H9 (cell line): ENCODE data around the gene ST8SIA6. TPM values are rescaled to one million over a fixed set of nuclear protein-coding genes. Genes with fewer than 3 reads are reported as not detected.

Experiments
- DNase-seq: peaks from one replicate; pipeline ENCODE4 v3.0.0-alpha.2; 2017
- H2AFZ ChIP-seq: one replicate; pipeline ENCODE4 v1.6.1; 2013; ENCODE audit warnings: mild to moderate bottlenecking, low read length, control low read depth, moderate library complexity
- H2AK5ac ChIP-seq: 2 replicates; pipeline ENCODE4 v1.6.1; 2013; ENCODE audit warnings: low read length, control low read depth, mixed read lengths; ENCODE audit not compliant: insufficient read length
- H2BK120ac ChIP-seq: one replicate; pipeline ENCODE4 v1.6.1; 2013; ENCODE audit warnings: low read depth, mild to moderate bottlenecking, low read length, control low read depth, inconsistent platforms; ENCODE audit not compliant: poor library complexity, severe bottlenecking
- H2BK12ac ChIP-seq: 2 replicates; pipeline ENCODE4 v1.6.1; 2013; ENCODE audit warnings: low read length, control low read depth, mixed read lengths, low read depth; ENCODE audit not compliant: insufficient read length
- H2BK15ac ChIP-seq: 2 replicates; pipeline ENCODE4 v1.6.1; 2013; ENCODE audit warnings: low read depth, low read length, control low read depth
- H2BK20ac ChIP-seq: one replicate; pipeline ENCODE4 v1.6.1; 2013; ENCODE audit warnings: low read depth, mild to moderate bottlenecking, low read length, control low read depth, inconsistent platforms; ENCODE audit not compliant: poor library complexity, severe bottlenecking
- H2BK5ac ChIP-seq: 2 replicates; pipeline ENCODE4 v1.6.1; 2013; ENCODE audit warnings: low read length, control low read depth, mixed read lengths; ENCODE audit not compliant: insufficient read length
- H3K14ac ChIP-seq: 2 replicates; pipeline ENCODE4 v1.6.1; 2013; ENCODE audit warnings: low read length, control low read depth; ENCODE audit not compliant: insufficient read depth
- H3K18ac ChIP-seq: 2 replicates; pipeline ENCODE4 v1.6.1; 2013; ENCODE audit warnings: low read depth, mild to moderate bottlenecking, mixed read lengths, low read length, control low read depth; ENCODE audit not compliant: insufficient read length
- H3K23ac ChIP-seq: 2 replicates; pipeline ENCODE4 v1.6.1; 2013; ENCODE audit warnings: low read length, control low read depth, mixed read lengths, low read depth; ENCODE audit not compliant: insufficient read length
- H3K23me2 ChIP-seq: 2 replicates; pipeline ENCODE4 v1.6.1; 2013; ENCODE audit warnings: low read depth, mild to moderate bottlenecking, mixed read lengths, low read length, control low read depth; ENCODE audit not compliant: insufficient read length, poor library complexity, severe bottlenecking
- H3K27ac ChIP-seq: 2 replicates; pipeline ENCODE4 v1.5.1; 2013; ENCODE audit warnings: low read length, control low read depth, mixed read lengths, low read depth; ENCODE audit not compliant: insufficient read length
- H3K27me3 ChIP-seq: 2 replicates; pipeline ENCODE4 v1.6.1; 2013; ENCODE audit warnings: low read length, control low read depth, inconsistent platforms; ENCODE audit not compliant: insufficient read depth
- H3K4ac ChIP-seq: 2 replicates; pipeline ENCODE4 v1.6.1; 2013; ENCODE audit warnings: low read depth, mild to moderate bottlenecking, control low read depth, inconsistent platforms, low read length, moderate library complexity
- H3K4me1 ChIP-seq: 2 replicates; pipeline ENCODE4 v1.6.1; 2013; ENCODE audit warnings: low read length, control low read depth, inconsistent platforms; ENCODE audit not compliant: insufficient read depth
- H3K4me2 ChIP-seq: 2 replicates; pipeline ENCODE4 v1.6.1; 2013; ENCODE audit warnings: low read length, control low read depth, mixed read lengths; ENCODE audit not compliant: insufficient read length, insufficient read depth
- H3K56ac ChIP-seq: 2 replicates; pipeline ENCODE4 v1.6.1; 2013; ENCODE audit warnings: low read depth, mild to moderate bottlenecking, mixed read lengths, low read length, control low read depth; ENCODE audit not compliant: insufficient read length
- H3K79me1 ChIP-seq: 2 replicates; pipeline ENCODE4 v1.6.1; 2013; ENCODE audit warnings: low read depth, mild to moderate bottlenecking, moderate library complexity, low read length, control low read depth, inconsistent platforms; ENCODE audit not compliant: insufficient read depth, poor library complexity, severe bottlenecking
- H3K79me2 ChIP-seq: 2 replicates; pipeline ENCODE4 v1.6.1; 2013; ENCODE audit warnings: low read length, control low read depth, inconsistent platforms; ENCODE audit not compliant: insufficient read depth
- H3K9ac ChIP-seq: 2 replicates; pipeline ENCODE4 v1.6.1; 2013; ENCODE audit warnings: low read length, control low read depth, mixed read lengths; ENCODE audit not compliant: insufficient read length; ENCODE audit errors: extremely low read depth
- H3K9me3 ChIP-seq: one replicate; pipeline ENCODE4 v1.6.1; 2013; ENCODE audit warnings: low read depth, low read length, inconsistent platforms; ENCODE audit not compliant: control insufficient read depth
- H3T11ph ChIP-seq: one replicate; pipeline ENCODE4 v1.6.1; 2013; ENCODE audit warnings: mild to moderate bottlenecking, low read length, control low read depth, inconsistent platforms
- H4K20me1 ChIP-seq: one replicate; pipeline ENCODE4 v1.6.1; 2013; ENCODE audit not compliant: control insufficient read depth, insufficient read length, insufficient read depth
- H4K5ac ChIP-seq: 2 replicates; pipeline ENCODE4 v1.6.1; 2013; ENCODE audit warnings: low read depth, mild to moderate bottlenecking, mixed read lengths, low read length, control low read depth; ENCODE audit not compliant: insufficient read length
- H4K8ac ChIP-seq: replicated peaks from 2 replicates; pipeline ENCODE4 v1.6.1; 2013; ENCODE audit warnings: low read length, control low read depth, mixed read lengths, low read depth; ENCODE audit not compliant: insufficient read length
- H4K91ac ChIP-seq: 2 replicates; pipeline ENCODE4 v1.6.1; 2013; ENCODE audit warnings: low read depth, mild to moderate bottlenecking, moderate library complexity, mixed read lengths, low read length, control low read depth; ENCODE audit not compliant: insufficient read length
- H3K27ac Mint-ChIP-seq, 3 experiments: 2 replicates in 2 of 3; 3 replicates in 1 of 3; pipeline ENCODE4 v1.8.0; 2020 to 2021; ENCODE audit warnings: mixed read lengths in 3 of 3, mild to moderate bottlenecking in 1 of 3, moderate library complexity in 1 of 3
- H3K27me3 Mint-ChIP-seq: 2 replicates; pipeline ENCODE4 v1.8.0; 2021; ENCODE audit warnings: low read depth, mild to moderate bottlenecking, moderate library complexity, mixed read lengths
- H3K36me3 Mint-ChIP-seq, 3 experiments: 2 replicates in 2 of 3; 3 replicates in 1 of 3; pipeline ENCODE4 v1.8.0; 2020 to 2021; ENCODE audit warnings: low read depth in 3 of 3, mixed read lengths in 3 of 3; ENCODE audit not compliant: insufficient read depth in 1 of 3
- H3K4me1 Mint-ChIP-seq, 2 experiments: 2 replicates each; pipeline ENCODE4 v1.8.0; 2020; ENCODE audit warnings: mixed read lengths in 2 of 2
- H3K4me3 Mint-ChIP-seq, 2 experiments: 2 replicates in 1 of 2; 3 replicates in 1 of 2; pipeline ENCODE4 v1.8.0; 2020 to 2021; ENCODE audit warnings: mild to moderate bottlenecking in 2 of 2, mixed read lengths in 2 of 2, moderate library complexity in 1 of 2
- H3K9me3 Mint-ChIP-seq, 2 experiments: 2 replicates in 1 of 2; 3 replicates in 1 of 2; pipeline ENCODE4 v1.8.0; 2020; ENCODE audit warnings: mild to moderate bottlenecking in 2 of 2, mixed read lengths in 2 of 2, moderate library complexity in 1 of 2
- CTCF ChIP-seq: fragments of 200-600 bp; sonication (generic); conservative IDR thresholded peaks from 3 replicates; pipeline ENCODE4 v1.8.0; 2021; ENCODE audit warnings: antibody characterized with exemption, mild to moderate bottlenecking
- WGBS: extraction: QIAGEN DNeasy Blood & Tissue Kit; methylation state at CpG from one replicate; pipeline ENCODE4 v1.1.7; 2013; ENCODE audit warnings: missing lambda C conversion rate, low lambda C conversion rate, mixed read lengths; ENCODE audit not compliant: insufficient read length; ENCODE audit errors: extremely low coverage; 5-methylcytosine and 5-hydroxymethylcytosine counted together
- total RNA-seq: library from RNA; stranded (reverse); gene quantifications from 2 replicates; pipeline ENCODE4 v1.2.1, GENCODE V29; 2021

The ST8SIA6 gene
- total RNA-seq, 1 experiment from 2014 or later: 0.37 TPM

GRCh38 chr10:17375936-17376584, 78.3 kb downstream of the ST8SIA6 start:
- no peak overlapping the region for H3K14ac ChIP-seq
- H3K4me3 Mint-ChIP-seq: no peak overlapping the region
- no peak overlapping the region for H2BK12ac ChIP-seq
- H3K18ac ChIP-seq: no peak overlapping the region
- H3K27ac Mint-ChIP-seq: no peak overlapping the region
- H3K4me1 Mint-ChIP-seq: peaks cover 20 to 21% of the 10 kb centered on the region in 2 experiments
- H4K5ac ChIP-seq: no peak overlapping the region
- H3K27ac ChIP-seq: no peak overlapping the region
- no peak overlapping the region for H3K4me2 ChIP-seq
- no peak overlapping the region for H2AK5ac ChIP-seq
- H3K79me1 ChIP-seq: no peaks in the 10 kb centered on the region
- H3K23me2 ChIP-seq: no peaks in the 10 kb centered on the region
- H3K79me2 ChIP-seq: no peaks in the 10 kb centered on the region
- H4K91ac ChIP-seq: no peak overlapping the region
- no peak overlapping the region for H3K23ac ChIP-seq
- no peaks in the 10 kb centered on the region for H3K27me3 ChIP-seq
- no peak overlapping the region for H3K4ac ChIP-seq
- H3K27me3 Mint-ChIP-seq: no peaks in the 10 kb centered on the region
- H3K9me3 ChIP-seq: no peaks in the 10 kb centered on the region
- peaks cover 2% of the 10 kb centered on the region; the same call in 1 of the 2 replicates for H3K4me1 ChIP-seq
- no peak overlapping the region for H3K9ac ChIP-seq
- H3K36me3 Mint-ChIP-seq: no peaks in the 10 kb centered on the region
- H3K9me3 Mint-ChIP-seq: peaks cover 2 to 3% of the 10 kb centered on the region in 2 experiments; a peak in 2 of 5 replicates
- H4K8ac ChIP-seq: no peak overlapping the region
- H2BK120ac ChIP-seq: no peak overlapping the region
- no peak overlapping the region for H3K56ac ChIP-seq
- H2BK15ac ChIP-seq: no peak overlapping the region
- H4K20me1 ChIP-seq: no peaks in the 10 kb centered on the region
- WGBS: no CpG with 5 or more reads among the region's 10 CpGs
- TF ChIP-seq CTCF: peak; percentile 91
- H3T11ph ChIP-seq: no peak overlapping the region
- no peak overlapping the region for H2BK5ac ChIP-seq
- no peak overlapping the region for H2BK20ac ChIP-seq
- no peak overlapping the region for H2AFZ ChIP-seq
- peak; percentile 65 for DNase-seq
